HL-60 (cell line): Measurements from ENCODE around the gene ABCF2.

ENCODE experiments used
- GABPA ChIP-seq: IDR thresholded peaks from 2 replicates; pipeline ENCODE4 v1.6.1; 2012; ENCODE audit warnings: low read depth
- POLR2AphosphoS5 ChIP-seq: IDR thresholded peaks from 2 replicates; pipeline ENCODE4 v1.6.1; 2012; ENCODE audit warnings: low read depth
- REST ChIP-seq: IDR thresholded peaks from 2 replicates; pipeline ENCODE4 v1.6.1; 2012; ENCODE audit warnings: low read depth; ENCODE audit not compliant: insufficient replicate concordance
- SPI1 ChIP-seq: IDR thresholded peaks from 2 replicates; pipeline ENCODE4 v1.6.1; 2012; ENCODE audit warnings: low read depth, mild to moderate bottlenecking, borderline replicate concordance
- TF ChIP-seq, protein P1 (sequence below): IDR thresholded peaks from one replicate; pipeline ENCODE4 v1.5.1; 2011; ENCODE audit warnings: low read length, control low read depth, inconsistent platforms; ENCODE audit not compliant: insufficient read depth

DNA sequence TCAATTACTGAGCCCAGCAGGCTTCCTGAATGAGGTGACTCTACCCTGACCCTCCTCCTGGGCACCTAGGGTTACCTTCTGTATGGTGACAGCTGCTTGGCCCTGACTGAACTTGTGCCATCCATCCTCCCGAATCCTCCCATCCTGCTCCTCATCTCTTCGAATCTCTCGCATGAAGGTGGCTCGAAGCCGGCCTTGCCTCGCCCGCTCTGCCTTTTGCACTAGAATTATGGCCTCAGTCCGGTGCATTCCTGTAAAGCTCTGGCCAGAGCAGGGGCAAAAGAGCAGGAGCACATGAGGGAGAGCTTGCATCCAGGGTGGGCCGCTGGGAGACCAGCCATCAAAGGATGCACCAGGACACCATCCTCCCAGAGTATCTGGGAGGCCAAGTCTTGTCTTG is 24.2 kb downstream of the ABCF2 start:
- TF ChIP-seq, protein P1, sequence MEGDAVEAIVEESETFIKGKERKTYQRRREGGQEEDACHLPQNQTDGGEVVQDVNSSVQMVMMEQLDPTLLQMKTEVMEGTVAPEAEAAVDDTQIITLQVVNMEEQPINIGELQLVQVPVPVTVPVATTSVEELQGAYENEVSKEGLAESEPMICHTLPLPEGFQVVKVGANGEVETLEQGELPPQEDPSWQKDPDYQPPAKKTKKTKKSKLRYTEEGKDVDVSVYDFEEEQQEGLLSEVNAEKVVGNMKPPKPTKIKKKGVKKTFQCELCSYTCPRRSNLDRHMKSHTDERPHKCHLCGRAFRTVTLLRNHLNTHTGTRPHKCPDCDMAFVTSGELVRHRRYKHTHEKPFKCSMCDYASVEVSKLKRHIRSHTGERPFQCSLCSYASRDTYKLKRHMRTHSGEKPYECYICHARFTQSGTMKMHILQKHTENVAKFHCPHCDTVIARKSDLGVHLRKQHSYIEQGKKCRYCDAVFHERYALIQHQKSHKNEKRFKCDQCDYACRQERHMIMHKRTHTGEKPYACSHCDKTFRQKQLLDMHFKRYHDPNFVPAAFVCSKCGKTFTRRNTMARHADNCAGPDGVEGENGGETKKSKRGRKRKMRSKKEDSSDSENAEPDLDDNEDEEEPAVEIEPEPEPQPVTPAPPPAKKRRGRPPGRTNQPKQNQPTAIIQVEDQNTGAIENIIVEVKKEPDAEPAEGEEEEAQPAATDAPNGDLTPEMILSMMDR, result no peak
- TF ChIP-seq REST, result no peak
- TF ChIP-seq POLR2AphosphoS5, result no peak
- TF ChIP-seq GABPA, result no peak
- TF ChIP-seq SPI1, result no peak
